Gastrocnemius medialis (tissue), 4 donors: ENCODE results near the gene HS3ST5. TPM values are rescaled to one million over a fixed set of nuclear protein-coding genes. Genes with fewer than 3 reads are reported as not detected.
A peak's percentile ranks its signal among the peaks of the same experiment; 100 is the strongest.

Experiments
- ATAC-seq, 2 donors: fragments of 150-250 bp; one replicate each; pipeline ENCODE4 v1.9.1; 2016
- DNase-seq, 2 donors: peaks; one replicate each; pipeline ENCODE4 v3.0.0-alpha.2; 2019
- H3K27ac ChIP-seq, 4 donors: fragments of 200-600 bp; sonication (generic); 1 replicate in 1 of 4; 2 replicates in 3 of 4; pipeline ENCODE4 v1.5.1; 2016 to 2018; ENCODE audit warnings: mild to moderate bottlenecking in 2 of 4, moderate library complexity in 1 of 4
- H3K27me3 ChIP-seq, 3 donors: fragments of 200-600 bp; sonication (generic) in 2 of 3; 1 replicate in 1 of 3; 2 replicates in 2 of 3; pipeline versions ENCODE4 v1.5.1 to v1.6.0; 2016 to 2019; ENCODE audit warnings: mild to moderate bottlenecking in 1 of 3, moderate library complexity in 1 of 3
- H3K36me3 ChIP-seq, 2 donors: fragments of 200-600 bp; sonication (generic) in 1 of 2; one replicate each; pipeline ENCODE4 v1.5.1; 2017 to 2018
- H3K4me1 ChIP-seq, 2 donors: fragments of 200-600 bp; sonication (generic) in 1 of 2; one replicate each; pipeline ENCODE4 v1.5.1; 2016 to 2017; ENCODE audit warnings: mild to moderate bottlenecking in 2 of 2
- H3K4me3 ChIP-seq, 4 donors: fragments of 200-600 bp; sonication (generic) in 3 of 4; 1 replicate in 1 of 4; 2 replicates in 3 of 4; pipeline ENCODE4 v1.5.1; 2016 to 2019; ENCODE audit warnings: mild to moderate bottlenecking in 2 of 4
- H3K9me3 ChIP-seq, 3 donors: fragments of 200-600 bp; sonication (generic) in 2 of 3; 1 replicate in 1 of 3; 2 replicates in 2 of 3; pipeline ENCODE4 v1.5.1; 2016 to 2019
- CTCF ChIP-seq, 5 experiments: fragments of 450-650 bp in 3 of 5; fragments of 200-600 bp in 2 of 5; sonication (generic) in 2 of 5; IDR thresholded peaks in 4 of 5; conservative IDR thresholded peaks in 1 of 5; 1 replicate in 4 of 5; 2 replicates in 1 of 5; pipeline ENCODE4 v1.5.1; 2016 to 2019; ENCODE audit warnings: antibody characterized with exemption in 5 of 5, mild to moderate bottlenecking in 3 of 5, moderate library complexity in 3 of 5
- POLR2A ChIP-seq, 2 donors: fragments of 450-650 bp; IDR thresholded peaks; one replicate each; pipeline ENCODE4 v1.6.1; 2017; ENCODE audit warnings: antibody characterized with exemption in 2 of 2, mild to moderate bottlenecking in 2 of 2, moderate library complexity in 2 of 2
- in situ Hi-C, 4 donors: fragments of 200-750 bp; cut with MboI; loops; one replicate each; pipeline versions ENCODE4 v1.15.0 to v1.8.0; 2017; ENCODE audit warnings: low sequenced_read_pairs in 4 of 4
- intact Hi-C: fragments of 100-400 bp; cut with DNase I; formaldehyde crosslinking; loops from one replicate; pipeline ENCODE4 v1.15.1; 2023; ENCODE audit warnings: low total_unique reads
- total RNA-seq, 4 donors: library from RNA; depleted of rRNA; stranded (reverse); fragments of >200 nt; gene quantifications; one replicate each; pipeline versions ENCODE4 v1.1.0 to v1.2.3, GENCODE V29; 2016

Gene HS3ST5
- total RNA-seq, 4 donors from 2014 or later: 0.13 to 0.41 TPM; not detected in 2

- H3K4me3 ChIP-seq: no peak overlapping the region
- TF ChIP-seq CTCF (IDR thresholded peaks at IDR 0.05 in 4 of 5, conservative IDR thresholded peaks at IDR 0.05 in 1 of 5) (no peak), POLR2A (IDR thresholded peaks at IDR 0.05) (no peak)
- DNase-seq (no peak), ATAC-seq (no peak)
- no peaks in the 10 kb centered on the region for H3K9me3 ChIP-seq
- H3K36me3 ChIP-seq: no peaks in the 10 kb centered on the region
- in situ Hi-C loops: no loop called here
- H3K27me3 ChIP-seq: no peaks in the 10 kb centered on the region
- intact Hi-C loops: no loop called here
- peaks cover 3 to 16% of the 10 kb centered on the region in 2 donors for H3K4me1 ChIP-seq
- H3K27ac ChIP-seq: no peak overlapping the region
Observed at GRCh38 chr6:114176726-114177125, 166.1 kb downstream of the HS3ST5 start.

- H3K36me3 ChIP-seq: no peaks in the 10 kb centered on the region
- no peaks in the 10 kb centered on the region for H3K27me3 ChIP-seq
- TF ChIP-seq POLR2A (IDR thresholded peaks at IDR 0.05) (no peak), CTCF (IDR thresholded peaks at IDR 0.05 in 4 of 5, conservative IDR thresholded peaks at IDR 0.05 in 1 of 5) (no peak)
- H3K4me3 ChIP-seq: no peak overlapping the region
- H3K27ac ChIP-seq: peak overlapping the region in 1 of 4 donors; percentile 26
- no peak for DNase-seq
- in situ Hi-C loops: loop anchor here in 1 of 4 donors (25.0 kb wide), 1 partner anchor 115 kb away; no protein-coding TSS in a partner anchor
- ATAC-seq: no peak
- no peaks in the 10 kb centered on the region for H3K9me3 ChIP-seq
- intact Hi-C loops: no loop called here
- peaks cover 3 to 36% of the 10 kb centered on the region in 2 donors for H3K4me1 ChIP-seq
Observed at GRCh38 chr6:114172576-114173260, 170.1 kb downstream of the HS3ST5 start.

- in situ Hi-C loops: loop anchor here in 1 of 4 donors (25.0 kb wide), 1 partner anchor 116 kb away; no protein-coding TSS in a partner anchor
- Histone ChIP-seq H3K27me3 (no peaks in the 10 kb centered on the region), H3K4me3 (no peak overlapping the region), H3K27ac (no peak overlapping the region), H3K36me3 (no peaks in the 10 kb centered on the region), H3K4me1 (peaks cover 3 to 32% of the 10 kb centered on the region in 2 donors), H3K9me3 (no peaks in the 10 kb centered on the region)
- TF ChIP-seq CTCF (IDR thresholded peaks at IDR 0.05 in 4 of 5, conservative IDR thresholded peaks at IDR 0.05 in 1 of 5) (no peak), POLR2A (IDR thresholded peaks at IDR 0.05) (no peak)
- ATAC-seq (no peak), DNase-seq (no peak)
- intact Hi-C loops: loop anchor here (2.0 kb wide), 1 partner anchor 133 kb away; no protein-coding TSS in a partner anchor
Observed at GRCh38 chr6:114171473-114171872, 171.3 kb downstream of the HS3ST5 start.

GRCh38 chr6:114170958-114171387 is 171.8 kb downstream of the HS3ST5 start:
- Histone ChIP-seq H3K27ac (no peak overlapping the region), H3K4me1 (peaks cover 3 to 27% of the 10 kb centered on the region in 2 donors), H3K9me3 (no peaks in the 10 kb centered on the region), H3K36me3 (no peaks in the 10 kb centered on the region), H3K4me3 (no peak overlapping the region), H3K27me3 (no peaks in the 10 kb centered on the region)
- intact Hi-C loops: loop anchor here (2.0 kb wide), 1 partner anchor 134 kb away; no protein-coding TSS in a partner anchor
- in situ Hi-C loops: loop anchor here in 1 of 4 donors (25.0 kb wide), 1 partner anchor 116 kb away; no protein-coding TSS in a partner anchor
- ATAC-seq (no peak), DNase-seq (no peak)
- TF ChIP-seq CTCF (IDR thresholded peaks at IDR 0.05 in 4 of 5, conservative IDR thresholded peaks at IDR 0.05 in 1 of 5) (no peak), POLR2A (IDR thresholded peaks at IDR 0.05) (no peak)
